Uterus (tissue), 2 donors: Measurements from ENCODE around the gene FLYWCH1.

Source experiments
- CTCF ChIP-seq, 4 experiments: fragments of 200-600 bp in 2 of 4; fragments of 450-650 bp in 2 of 4; sonication (generic) in 2 of 4; IDR thresholded peaks; one replicate each; pipeline ENCODE4 v1.5.1; 2016 to 2019; ENCODE audit warnings: antibody characterized with exemption in 4 of 4, mild to moderate bottlenecking in 2 of 4, moderate library complexity in 1 of 4
- POLR2A ChIP-seq, 2 donors: fragments of 450-650 bp; IDR thresholded peaks; one replicate each; pipeline ENCODE4 v1.6.1; 2016; ENCODE audit warnings: antibody characterized with exemption in 2 of 2, mild to moderate bottlenecking in 1 of 2, moderate library complexity in 1 of 2

- no peak for TF ChIP-seq CTCF (IDR thresholded peaks at IDR 0.05)
- no peak for TF ChIP-seq POLR2A (IDR thresholded peaks at IDR 0.05)
Observed at GRCh38 chr16:2963723-2964474, 52.2 kb downstream of the FLYWCH1 start, which contains the start of gene KREMEN2.
